DOHH2 (cell line): ENCODE results near the gene ATP10B.

Source experiments
- CTCF ChIP-seq: fragments of 200-600 bp; sonication (generic); IDR thresholded peaks from one replicate; pipeline ENCODE4 v1.5.1; 2014; ENCODE audit warnings: antibody characterized with exemption, mild to moderate bottlenecking, low read depth, low read length; ENCODE audit not compliant: poor library complexity, severe bottlenecking
- EZH2phosphoT487 ChIP-seq: fragments of 200-600 bp; sonication (generic); IDR thresholded peaks from 2 replicates; pipeline ENCODE4 v1.6.1; 2017; ENCODE audit warnings: borderline replicate concordance, mild to moderate bottlenecking, antibody characterized with exemption, low read length, moderate library complexity, mixed read lengths

- TF ChIP-seq CTCF (no peak), EZH2phosphoT487 (no peak)
Measured at GRCh38 chr5:160831801-160832200, 20.2 kb downstream of the ATP10B start.
